GM19351 (cell line): ENCODE measurements around the gene FGL2.
"Not testable (repeated sequence)": the region's sequence is repeated elsewhere in the genome, so short reads cannot be mapped to it uniquely, and the experiment has no call there.

ENCODE experiments used
- ATAC-seq: cut with Tn5 transposase; IDR thresholded peaks from one replicate; pipeline ENCODE4 v1.9.1; 2021; ENCODE audit warnings: mild to moderate bottlenecking, moderate library complexity; ENCODE audit not compliant: unreplicated experiment

The FGL2 gene

GRCh38 chr7:77199013-77199966 lies at the start of gene FGL2:
FGL2 (minus strand) TSS chr7:77199819; CDS start chr7:77199793, 26 bp downstream.
- no peak for ATAC-seq

GRCh38 chr7:77248154-77248553 lies 48.5 kb upstream of the FGL2 start:
- no peak for ATAC-seq

GRCh38 chr7:77247206-77247850 lies 47.7 kb upstream of the FGL2 start:
- ATAC-seq, result peak; percentile 88

GRCh38 chr7:77246026-77246640 lies 46.5 kb upstream of the FGL2 start:
- no peak for ATAC-seq

GRCh38 chr7:77245015-77245755 lies 45.6 kb upstream of the FGL2 start:
- ATAC-seq, result no peak

- ATAC-seq, result no peak
These were observed 44.8 kb upstream of the FGL2 start for GRCh38 chr7:77244222-77244934.

- ATAC-seq, result no peak
These were observed 42.9 kb upstream of the FGL2 start for GRCh38 chr7:77242554-77242953.

GRCh38 chr7:77242068-77242467 lies 42.4 kb upstream of the FGL2 start:
- ATAC-seq, result no peak

- ATAC-seq, result no peak
These were observed 39.9 kb upstream of the FGL2 start for GRCh38 chr7:77239471-77239870.

- ATAC-seq, result no peak
These were observed 39.1 kb upstream of the FGL2 start for GRCh38 chr7:77238703-77239136.

GRCh38 chr7:77235276-77235675 lies 35.7 kb upstream of the FGL2 start:
- ATAC-seq, result no peak

- no peak for ATAC-seq
These were observed 32.8 kb upstream of the FGL2 start for GRCh38 chr7:77232467-77232866.

- ATAC-seq, result not testable (repeated sequence)
These were observed 29.2 kb upstream of the FGL2 start for GRCh38 chr7:77228795-77229194.

- ATAC-seq, result no peak
These were observed 26.8 kb upstream of the FGL2 start for GRCh38 chr7:77226357-77226839.

- ATAC-seq, result no peak
These were observed 23.6 kb upstream of the FGL2 start for GRCh38 chr7:77223261-77223660.

- ATAC-seq, result no peak
These were observed 23.2 kb upstream of the FGL2 start for GRCh38 chr7:77222819-77223218.

- ATAC-seq, result no peak
These were observed 22.4 kb upstream of the FGL2 start for GRCh38 chr7:77222065-77222464.

GRCh38 chr7:77219701-77220331 lies 20.2 kb upstream of the FGL2 start:
- not testable (repeated sequence) for ATAC-seq

- ATAC-seq, result no peak
These were observed 18.0 kb upstream of the FGL2 start for GRCh38 chr7:77217474-77218185.
